CD4-positive, alpha-beta T cell treated with Interleukin-17A for 1 hour (primary cell): Measurements from ENCODE around the gene MACROH2A1.

Source experiments
- DNase-seq: peaks from one replicate; pipeline ENCODE4 v3.0.0-alpha.2; 2020

Gene MACROH2A1

GRCh38 chr5:135310328-135310989, 88.6 kb downstream of the MACROH2A1 start:
- no peak for DNase-seq

GRCh38 chr5:135309391-135310327, 89.4 kb downstream of the MACROH2A1 start:
- DNase-seq, result no peak

- DNase-seq, result no peak
Measured at GRCh38 chr5:135308752-135309151, 90.3 kb downstream of the MACROH2A1 start.

GRCh38 chr5:135308245-135308644, 90.8 kb downstream of the MACROH2A1 start:
- DNase-seq, result no peak

- no peak for DNase-seq
Measured at GRCh38 chr5:135307143-135307903, 91.7 kb downstream of the MACROH2A1 start.

- no peak for DNase-seq
Measured at GRCh38 chr5:135306557-135306956, 92.5 kb downstream of the MACROH2A1 start.

GRCh38 chr5:135304352-135305221, 94.4 kb downstream of the MACROH2A1 start:
- DNase-seq, result no peak

GRCh38 chr5:135303582-135304173, 95.4 kb downstream of the MACROH2A1 start:
- no peak for DNase-seq

- DNase-seq, result no peak
Measured at GRCh38 chr5:135296900-135297816, 101.9 kb downstream of the MACROH2A1 start.

GRCh38 chr5:135295852-135296251, 103.2 kb downstream of the MACROH2A1 start:
- DNase-seq, result no peak

- DNase-seq, result no peak
Measured at GRCh38 chr5:135294793-135295192, 104.2 kb downstream of the MACROH2A1 start.

GRCh38 chr5:135289651-135290050, 109.4 kb downstream of the MACROH2A1 start:
- DNase-seq, result no peak

GRCh38 chr5:135287551-135287950, 111.5 kb downstream of the MACROH2A1 start:
- no peak for DNase-seq
